DMS53 (cell line): ENCODE data around the gene PMEPA1.
"Not testable (repeated sequence)": the region's sequence is repeated elsewhere in the genome, so short reads cannot be mapped to it uniquely, and the experiment has no call there.

Experiments
- DNase-seq: peaks from one replicate; lab custom pipeline; 2025; lab: John Stamatoyannopoulos, UW

PMEPA1 gene

GRCh38 chr20:57650266-57650665 is 59.5 kb downstream of the PMEPA1 start:
- DNase-seq, result no peak

DNA sequence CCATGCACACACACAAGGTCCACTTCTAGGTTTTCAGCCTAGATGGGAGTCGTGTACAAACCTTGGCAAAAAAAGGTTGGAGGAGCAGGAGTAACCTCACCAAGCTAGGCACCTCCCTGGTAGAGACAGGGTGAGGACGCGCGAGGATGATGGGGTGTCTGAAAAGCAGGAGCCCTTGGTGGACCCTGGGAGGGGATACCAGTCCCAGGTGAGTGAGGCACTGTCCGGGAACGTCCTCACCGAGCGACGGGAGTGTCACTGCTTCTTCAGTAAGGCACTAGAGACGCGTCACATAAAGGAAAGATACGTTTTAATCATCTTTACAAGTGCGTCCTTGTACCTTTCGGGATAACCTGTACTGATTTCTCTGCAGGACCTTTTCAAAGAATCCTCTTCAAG is 60.2 kb downstream of the PMEPA1 start:
- no peak for DNase-seq

GRCh38 chr20:57648878-57649616 is 60.8 kb downstream of the PMEPA1 start:
- no peak for DNase-seq

DNA sequence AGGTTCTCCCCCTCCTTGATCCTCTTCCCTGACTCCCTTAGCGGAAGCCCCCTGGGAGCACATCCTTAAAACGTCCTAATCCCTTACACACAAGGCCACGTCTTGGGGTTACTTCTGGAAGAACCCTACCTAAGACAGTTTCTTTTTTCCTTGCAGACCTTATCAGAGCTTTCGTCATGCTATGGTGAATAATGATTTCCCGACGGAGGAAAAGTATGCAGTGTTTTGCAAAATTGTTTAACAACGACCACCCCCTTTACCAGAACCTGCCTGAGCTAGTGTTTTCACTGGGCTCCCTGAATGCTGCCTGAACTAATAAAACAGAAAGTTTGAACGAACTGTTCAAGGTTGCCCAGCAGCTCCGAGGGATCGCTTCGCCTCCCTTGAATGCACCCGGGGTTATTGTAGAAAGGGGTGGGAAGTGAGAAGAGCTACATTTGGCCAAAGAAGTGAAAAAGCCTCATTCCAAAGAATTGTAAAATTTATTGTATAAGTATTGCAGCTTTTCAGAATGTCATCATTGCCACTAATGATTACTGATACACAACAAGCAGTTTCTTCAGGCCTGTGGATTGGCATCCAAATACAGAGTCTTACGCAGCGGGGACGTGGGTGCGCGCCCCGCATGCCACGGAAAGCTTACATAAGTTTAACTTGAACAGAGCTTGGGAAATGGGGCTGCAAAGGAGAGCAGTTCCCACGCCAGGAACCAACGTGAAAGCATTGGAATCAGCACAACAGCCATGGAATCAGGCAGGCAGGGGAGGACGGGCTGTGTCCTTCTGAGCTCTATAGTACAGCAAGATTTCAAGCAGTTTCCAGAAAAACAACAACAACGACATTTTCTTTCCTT is 61.7 kb downstream of the PMEPA1 start:
- no peak for DNase-seq

- DNase-seq, result no peak
Measured at GRCh38 chr20:57647006-57647932, 62.5 kb downstream of the PMEPA1 start.

GRCh38 chr20:57638895-57639236 is 70.9 kb downstream of the PMEPA1 start:
- DNase-seq, result no peak

DNA sequence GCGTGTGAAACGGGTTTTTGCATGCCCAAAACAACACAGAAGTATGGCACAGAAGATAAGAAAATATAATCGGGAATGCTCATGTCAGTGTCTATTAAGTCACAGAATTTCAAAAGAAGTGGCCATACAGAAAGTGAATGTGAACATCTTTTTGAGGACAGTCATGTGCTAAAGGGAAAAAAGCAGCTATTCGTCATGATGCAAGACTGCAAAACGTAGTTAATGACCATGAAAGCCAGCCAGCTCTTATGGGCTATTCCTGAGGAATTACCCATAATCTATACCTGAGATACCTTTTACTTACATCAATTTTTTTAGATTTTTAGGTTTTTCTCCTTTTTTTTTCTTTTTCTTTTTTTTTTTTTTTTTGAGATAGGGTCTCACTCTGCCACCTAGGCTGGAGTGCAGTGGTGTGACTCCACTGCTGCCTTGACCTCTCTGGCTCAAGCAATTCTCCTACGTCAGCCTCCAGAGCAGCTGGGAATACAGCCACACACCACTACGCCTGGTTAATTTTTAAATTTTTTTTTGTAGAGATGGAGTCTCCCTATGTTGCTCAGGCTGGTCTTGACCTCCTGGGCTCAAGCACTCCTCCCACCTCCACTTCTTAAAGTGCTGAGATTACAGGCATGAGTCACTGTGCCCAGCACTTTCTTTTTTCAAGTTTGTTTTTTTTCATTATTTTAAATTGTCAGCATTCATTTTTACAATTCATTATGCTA is 71.5 kb downstream of the PMEPA1 start:
- no peak for DNase-seq

DNA sequence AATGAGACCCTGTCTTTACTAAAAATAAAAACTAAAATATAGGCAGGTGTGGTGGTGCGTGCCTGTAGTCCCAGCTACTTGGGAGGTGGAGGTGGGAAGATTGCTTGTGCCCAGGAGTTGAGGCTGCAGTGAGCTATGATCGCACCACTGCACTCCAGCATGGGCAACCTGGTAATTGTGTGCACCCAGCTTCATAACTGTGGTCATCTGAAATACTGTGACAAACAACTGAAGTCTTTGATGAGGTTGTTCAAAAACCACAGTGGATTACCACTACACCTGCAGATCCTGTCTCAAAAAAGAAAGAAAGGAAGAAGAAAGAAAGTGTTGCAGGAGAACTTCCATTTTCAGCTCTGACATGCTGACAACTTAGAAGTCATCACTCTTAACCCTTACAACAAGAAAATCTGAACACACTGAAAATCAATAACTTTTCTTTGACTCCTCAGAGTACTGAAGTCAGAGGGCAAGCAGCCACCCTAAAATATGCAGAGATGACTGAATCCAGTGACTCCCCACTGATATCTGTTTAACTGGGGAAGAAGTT is 75.8 kb downstream of the PMEPA1 start:
- DNase-seq, result no peak

- no peak for DNase-seq
Measured at GRCh38 chr20:57632286-57632685, 77.5 kb downstream of the PMEPA1 start.

DNA sequence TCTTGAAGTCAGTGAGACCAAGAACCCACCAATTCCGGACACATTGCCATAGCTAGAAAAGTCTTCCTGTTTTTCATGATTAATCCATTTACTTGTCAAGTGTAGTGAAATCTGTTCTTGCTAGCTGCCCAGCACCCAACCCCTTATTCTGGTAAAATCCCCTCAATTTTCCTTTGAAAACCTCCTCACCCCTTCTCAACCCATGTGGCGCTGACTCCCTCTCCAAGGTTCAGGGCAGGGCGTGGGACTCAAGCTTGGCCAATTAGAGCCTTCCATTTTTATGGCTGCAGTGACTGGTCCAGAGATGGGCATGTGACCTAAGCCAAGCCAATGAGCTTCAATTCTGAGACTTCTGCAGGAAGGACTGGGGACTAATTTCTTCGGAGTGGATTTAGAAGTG is 79.8 kb downstream of the PMEPA1 start:
- DNase-seq, result no peak

DNA sequence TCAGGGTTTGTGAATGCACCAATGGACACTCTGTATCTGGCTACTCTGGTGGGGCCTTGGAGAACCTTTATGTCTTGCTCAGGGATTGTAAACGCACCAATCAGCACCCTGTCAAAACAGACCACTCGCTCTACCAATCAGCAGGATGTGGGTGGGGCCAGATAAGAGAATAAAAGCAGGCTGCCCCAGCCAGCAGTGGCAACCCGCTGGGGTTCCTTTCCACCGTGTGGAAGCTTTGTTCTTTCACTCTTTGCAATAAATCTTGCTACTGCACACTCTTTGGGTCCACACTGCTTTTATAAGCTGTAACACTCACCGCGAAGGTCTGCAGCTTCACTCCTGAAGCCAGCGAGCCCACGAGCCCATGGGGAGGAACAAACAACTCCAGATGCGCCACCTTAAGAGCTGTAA is 80.3 kb downstream of the PMEPA1 start:
- not testable (repeated sequence) for DNase-seq

DNA sequence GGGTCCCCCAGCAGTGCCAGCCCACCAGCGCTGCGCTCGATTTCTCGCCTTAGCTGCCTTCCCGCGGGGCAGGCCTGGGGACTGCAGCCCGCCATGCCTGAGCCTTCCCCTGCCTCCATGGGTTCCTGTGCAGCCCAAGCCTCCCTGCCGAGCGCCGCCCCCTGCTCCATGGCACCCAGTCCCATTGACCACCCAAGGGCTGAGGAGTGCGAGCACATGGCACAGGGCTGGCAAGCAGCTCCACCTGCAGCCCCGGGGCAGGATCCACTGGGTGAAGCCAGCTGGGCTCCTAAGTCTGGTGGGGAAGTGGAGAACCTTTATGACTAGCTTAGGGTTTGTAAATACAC is 80.9 kb downstream of the PMEPA1 start:
- not testable (repeated sequence) for DNase-seq

DNA sequence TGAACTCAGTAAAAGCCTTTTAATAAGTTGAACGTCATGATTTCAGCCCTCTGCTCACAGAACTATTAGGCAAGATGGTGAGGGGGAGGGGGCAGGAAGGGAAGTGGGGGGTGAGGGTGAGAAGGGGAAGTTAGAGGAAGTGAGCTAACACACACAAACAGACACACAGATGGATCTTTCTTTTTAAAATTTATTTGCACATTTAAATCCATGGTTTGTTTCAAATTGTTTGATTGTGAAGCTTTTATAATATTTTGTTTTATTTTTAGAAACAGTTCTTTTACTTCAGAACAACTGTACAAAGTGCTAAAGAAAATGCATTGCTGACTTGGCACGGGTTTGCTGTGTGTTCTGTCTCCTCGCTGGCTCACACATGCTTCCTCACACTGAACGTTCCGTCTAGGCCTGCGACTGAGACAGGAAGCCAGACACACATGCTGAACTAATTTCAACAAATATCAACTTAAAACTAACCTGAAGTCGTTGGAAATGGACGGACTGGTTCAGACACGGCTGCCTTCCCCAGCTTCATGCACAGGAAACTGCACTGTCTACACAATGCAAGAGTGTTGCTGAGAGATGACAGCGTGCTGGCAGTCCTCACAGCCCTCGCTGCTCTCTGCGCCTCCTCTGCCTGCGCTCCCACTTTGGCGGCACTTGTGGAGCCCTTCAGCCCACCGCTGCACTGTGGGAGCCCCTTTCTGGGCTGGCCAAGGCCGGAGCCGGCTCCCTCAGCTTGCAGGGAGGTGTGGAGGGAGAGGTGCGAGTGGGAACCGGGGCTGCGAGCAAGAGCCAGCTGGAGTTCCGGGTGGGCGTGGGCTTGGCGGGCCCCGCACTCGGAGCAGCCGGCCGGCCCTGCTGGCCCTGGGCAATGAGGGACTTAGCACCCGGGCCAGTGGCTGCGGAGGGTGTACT is 81.5 kb downstream of the PMEPA1 start:
- no peak for DNase-seq

GRCh38 chr20:57627339-57627738 is 82.5 kb downstream of the PMEPA1 start:
- no peak for DNase-seq

DNA sequence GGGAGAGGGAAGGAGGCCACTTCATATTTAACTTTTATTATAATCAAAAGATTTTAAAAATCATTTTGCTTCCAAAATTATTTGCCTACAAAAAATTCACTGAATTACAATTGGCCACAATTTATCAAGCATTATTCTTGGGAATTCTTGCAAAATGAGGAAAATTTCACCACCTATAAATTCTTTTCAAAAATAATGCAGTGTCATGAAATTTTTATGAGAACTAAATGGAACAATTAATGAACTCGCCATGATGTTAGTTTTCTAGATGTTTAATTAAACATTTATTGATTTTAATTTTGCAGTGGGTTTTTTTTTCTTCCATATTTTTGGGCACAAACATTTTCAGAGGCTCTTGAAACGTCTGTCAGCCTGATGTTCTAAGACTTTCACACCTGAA is 83.8 kb downstream of the PMEPA1 start:
- no peak for DNase-seq

GRCh38 chr20:57625181-57625958 is 84.4 kb downstream of the PMEPA1 start:
- DNase-seq, result no peak

DNA sequence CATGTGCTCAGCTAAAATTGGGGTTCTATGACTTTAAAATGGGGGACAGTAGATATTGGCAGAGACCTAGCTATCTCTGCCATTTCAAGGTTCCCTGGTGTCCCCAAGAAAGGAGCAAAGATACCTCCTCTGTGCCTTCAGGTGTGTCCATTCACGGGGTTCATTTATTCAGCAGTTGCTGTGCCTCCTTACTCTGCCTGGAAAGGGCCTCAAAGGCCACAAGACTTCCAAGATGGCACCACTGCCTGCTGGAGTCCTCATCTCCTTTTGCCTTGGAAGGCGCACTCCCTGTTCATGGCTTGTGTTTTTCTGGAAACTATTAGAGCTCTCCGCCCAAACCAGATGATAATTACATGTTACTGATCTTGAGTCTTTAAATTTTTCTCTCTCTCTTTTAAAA is 85.7 kb downstream of the PMEPA1 start:
- DNase-seq, result no peak

DNA sequence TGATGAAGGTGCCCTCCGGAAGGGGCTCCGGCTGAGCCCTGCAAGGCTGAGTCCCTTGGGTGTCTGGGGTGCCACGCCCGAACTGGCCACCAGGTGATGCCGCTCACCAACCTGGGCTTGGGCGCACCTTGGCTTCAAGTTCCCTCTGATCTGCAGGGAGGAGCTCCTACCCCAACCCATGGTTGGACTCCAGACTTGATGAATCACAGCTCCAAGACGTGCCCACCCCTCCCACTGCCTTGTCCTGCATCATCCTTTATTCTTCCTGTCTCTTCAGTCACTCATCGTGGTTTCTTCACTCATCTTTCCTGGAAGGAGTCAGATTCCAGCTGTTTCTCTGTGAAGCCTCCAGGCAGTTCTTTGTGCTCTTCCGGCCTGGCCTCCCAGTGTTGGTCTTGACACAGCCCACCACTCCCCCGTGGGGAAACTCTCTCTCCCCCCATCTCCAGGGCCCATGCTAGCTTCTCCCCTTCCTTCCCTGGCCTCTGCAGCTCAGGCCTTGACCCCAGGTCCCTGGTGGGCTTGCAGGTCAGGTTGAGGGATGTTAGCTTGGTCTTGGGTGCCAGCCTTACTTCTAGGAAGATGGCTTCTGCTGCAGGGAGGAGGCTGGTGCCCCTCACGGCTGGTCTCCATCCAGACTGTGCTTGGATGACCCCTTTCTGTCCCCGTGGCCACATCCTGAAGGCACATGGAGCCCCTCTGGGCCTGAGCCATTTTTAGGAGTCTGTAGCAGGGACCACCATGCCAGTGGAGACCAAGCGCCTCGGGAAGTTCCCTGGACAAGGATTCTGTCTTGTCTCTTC is 87.0 kb downstream of the PMEPA1 start:
- DNase-seq, result peak; percentile 52

DNA sequence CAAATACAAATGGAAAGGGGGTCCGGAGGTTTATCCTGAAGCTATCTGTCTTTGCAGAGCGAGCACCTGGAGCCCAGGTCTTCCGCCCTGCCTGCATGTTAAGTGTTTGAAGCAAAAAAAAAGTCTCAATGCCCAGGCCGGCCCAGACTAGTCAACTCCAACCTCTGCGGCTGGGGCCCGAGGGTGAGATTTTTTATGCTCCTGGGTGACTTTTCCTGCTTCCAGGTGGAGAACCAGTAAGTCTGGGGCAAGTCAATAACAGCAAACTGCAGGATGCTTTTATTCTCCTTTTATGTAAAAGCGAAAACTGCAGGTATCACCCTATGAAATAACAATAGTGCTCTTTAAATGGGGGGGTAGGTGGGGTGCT is 87.6 kb downstream of the PMEPA1 start:
- DNase-seq, result no peak
